Measurements from ENCODE around the gene ERBB2. TPM values are rescaled to one million over a fixed set of nuclear protein-coding genes. Genes with fewer than 3 reads are reported as not detected.
"Not testable (repeated sequence)": the region's sequence is repeated elsewhere in the genome, so short reads cannot be mapped to it uniquely, and the experiment has no call there.

The ERBB2 gene
- polyA plus RNA-seq, 5 donors = 91.5 to 123 (median 99.0) TPM

DNA sequence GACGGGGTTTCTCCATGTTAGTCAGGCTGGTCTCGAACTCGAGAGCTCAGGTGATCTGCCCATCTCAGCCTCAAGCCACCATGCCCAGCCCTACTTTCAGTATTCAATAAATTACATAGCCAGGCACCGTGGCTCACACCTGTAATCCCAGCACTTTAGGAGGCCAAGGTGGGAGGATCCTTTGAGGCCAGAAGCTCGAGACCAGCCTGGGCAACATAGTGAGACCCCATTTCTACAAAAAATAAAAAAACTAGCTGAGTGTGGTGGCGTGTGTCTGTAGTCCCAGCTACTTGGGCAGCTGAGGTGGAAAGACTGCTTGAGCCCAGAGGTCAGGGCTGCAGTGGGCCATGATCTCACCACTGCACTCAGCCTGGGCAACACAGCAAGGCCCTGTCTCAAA is 22.2 kb downstream of the ERBB2 start:
- no peak for DNase-seq

DNA sequence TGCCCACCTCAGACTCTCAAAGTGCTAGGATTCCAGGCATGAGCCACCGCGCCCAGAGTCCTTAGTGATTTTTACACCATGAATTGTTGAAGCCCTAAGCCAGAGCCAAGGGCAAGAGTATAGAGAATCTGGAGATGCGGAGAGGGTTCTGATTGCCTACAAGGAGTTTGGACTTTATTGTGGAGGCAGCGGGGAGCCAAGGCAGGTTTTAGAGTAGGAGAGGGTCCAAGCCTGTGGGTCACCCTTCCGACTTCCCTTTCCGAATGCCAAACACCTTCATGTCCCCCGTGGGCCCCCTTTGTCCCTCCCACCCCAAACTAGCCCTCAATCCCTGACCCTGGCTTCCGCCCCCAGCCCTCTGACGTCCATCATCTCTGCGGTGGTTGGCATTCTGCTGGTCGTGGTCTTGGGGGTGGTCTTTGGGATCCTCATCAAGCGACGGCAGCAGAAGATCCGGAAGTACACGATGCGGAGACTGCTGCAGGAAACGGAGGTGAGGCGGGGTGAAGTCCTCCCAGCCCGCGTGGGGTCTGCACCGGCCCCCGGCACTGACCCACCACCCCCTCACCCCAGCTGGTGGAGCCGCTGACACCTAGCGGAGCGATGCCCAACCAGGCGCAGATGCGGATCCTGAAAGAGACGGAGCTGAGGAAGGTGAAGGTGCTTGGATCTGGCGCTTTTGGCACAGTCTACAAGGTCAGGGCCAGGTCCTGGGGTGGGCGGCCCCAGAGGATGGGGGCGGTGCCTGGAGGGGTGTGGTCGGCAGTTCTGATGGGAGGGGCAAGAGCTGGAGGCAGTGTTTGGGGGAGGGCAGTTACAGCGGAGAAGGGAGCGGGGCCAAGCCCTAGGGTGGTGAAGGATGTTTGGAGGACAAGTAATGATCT is 23.3 kb downstream of the ERBB2 start:
- DNase-seq = no peak

DNA sequence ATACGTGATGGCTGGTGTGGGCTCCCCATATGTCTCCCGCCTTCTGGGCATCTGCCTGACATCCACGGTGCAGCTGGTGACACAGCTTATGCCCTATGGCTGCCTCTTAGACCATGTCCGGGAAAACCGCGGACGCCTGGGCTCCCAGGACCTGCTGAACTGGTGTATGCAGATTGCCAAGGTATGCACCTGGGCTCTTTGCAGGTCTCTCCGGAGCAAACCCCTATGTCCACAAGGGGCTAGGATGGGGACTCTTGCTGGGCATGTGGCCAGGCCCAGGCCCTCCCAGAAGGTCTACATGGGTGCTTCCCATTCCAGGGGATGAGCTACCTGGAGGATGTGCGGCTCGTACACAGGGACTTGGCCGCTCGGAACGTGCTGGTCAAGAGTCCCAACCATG is 24.9 kb downstream of the ERBB2 start:
- no peak for DNase-seq

DNA sequence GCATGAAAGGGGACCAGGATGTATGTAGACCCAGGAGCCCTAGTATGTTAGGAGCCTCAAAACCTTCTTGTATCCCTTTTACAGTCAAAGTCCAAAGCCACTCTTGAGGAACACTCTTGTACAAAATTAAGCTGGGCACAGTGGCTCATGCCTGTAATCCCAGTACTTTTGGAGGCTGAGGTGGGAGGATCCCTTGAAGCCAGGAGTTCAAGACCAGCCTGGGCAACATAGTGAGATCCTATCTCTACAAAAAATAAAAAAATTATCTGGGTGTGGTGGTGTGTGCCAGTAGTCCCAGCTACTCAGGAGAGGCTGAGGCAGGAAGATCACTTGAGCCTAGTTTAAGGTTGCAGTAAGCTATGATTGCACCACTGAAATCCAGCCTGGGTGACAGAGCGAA is 26.1 kb downstream of the ERBB2 start:
- DNase-seq = not testable (repeated sequence)

DNA sequence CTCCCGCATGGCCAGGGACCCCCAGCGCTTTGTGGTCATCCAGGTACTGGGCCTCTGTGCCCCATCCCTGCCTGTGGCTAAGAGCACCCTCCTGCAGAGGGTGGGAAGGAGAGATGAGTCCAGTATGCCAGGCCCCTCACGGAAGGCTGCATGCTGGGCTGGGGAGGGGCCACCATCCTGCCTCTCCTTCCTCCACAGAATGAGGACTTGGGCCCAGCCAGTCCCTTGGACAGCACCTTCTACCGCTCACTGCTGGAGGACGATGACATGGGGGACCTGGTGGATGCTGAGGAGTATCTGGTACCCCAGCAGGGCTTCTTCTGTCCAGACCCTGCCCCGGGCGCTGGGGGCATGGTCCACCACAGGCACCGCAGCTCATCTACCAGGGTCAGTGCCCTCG is 26.8 kb downstream of the ERBB2 start:
- no peak for DNase-seq

DNA sequence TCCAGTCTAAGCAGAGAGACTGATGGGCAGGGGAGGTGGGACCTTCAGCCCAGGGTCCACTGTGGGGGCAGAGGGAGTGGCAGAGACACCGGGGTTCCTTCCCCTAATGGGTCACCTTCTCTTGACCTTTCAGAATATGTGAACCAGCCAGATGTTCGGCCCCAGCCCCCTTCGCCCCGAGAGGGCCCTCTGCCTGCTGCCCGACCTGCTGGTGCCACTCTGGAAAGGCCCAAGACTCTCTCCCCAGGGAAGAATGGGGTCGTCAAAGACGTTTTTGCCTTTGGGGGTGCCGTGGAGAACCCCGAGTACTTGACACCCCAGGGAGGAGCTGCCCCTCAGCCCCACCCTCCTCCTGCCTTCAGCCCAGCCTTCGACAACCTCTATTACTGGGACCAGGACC is 27.7 kb downstream of the ERBB2 start:
- DNase-seq = no peak

DNA sequence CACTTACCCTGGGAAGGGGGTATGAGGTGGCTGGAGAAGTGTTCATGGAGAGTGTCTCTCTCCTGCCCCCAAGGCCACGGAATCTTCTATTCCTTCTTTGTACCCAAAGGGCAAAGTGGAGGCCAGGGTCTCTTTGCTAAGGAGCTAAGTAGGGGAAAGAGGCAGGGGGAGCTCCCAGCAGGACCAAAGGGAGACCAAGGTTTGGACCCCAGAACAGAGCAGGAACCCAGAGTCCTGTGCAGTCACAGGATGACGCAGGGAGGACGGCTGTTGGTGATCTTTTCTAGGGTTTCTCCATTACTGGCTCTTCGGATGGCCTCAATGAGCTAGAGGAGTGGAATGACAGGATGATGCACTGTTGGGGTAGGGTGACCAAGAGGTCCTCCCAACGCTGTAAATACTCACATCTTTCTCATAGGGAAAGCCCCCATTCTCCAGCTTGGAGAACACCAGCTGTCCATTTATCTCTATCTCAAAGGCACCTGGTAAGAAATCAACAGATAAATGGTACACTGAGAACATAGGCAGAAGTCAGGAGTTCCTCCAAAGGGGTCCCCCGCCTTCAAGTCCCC is 29.5 kb downstream of the ERBB2 start:
- no peak for DNase-seq

DNA sequence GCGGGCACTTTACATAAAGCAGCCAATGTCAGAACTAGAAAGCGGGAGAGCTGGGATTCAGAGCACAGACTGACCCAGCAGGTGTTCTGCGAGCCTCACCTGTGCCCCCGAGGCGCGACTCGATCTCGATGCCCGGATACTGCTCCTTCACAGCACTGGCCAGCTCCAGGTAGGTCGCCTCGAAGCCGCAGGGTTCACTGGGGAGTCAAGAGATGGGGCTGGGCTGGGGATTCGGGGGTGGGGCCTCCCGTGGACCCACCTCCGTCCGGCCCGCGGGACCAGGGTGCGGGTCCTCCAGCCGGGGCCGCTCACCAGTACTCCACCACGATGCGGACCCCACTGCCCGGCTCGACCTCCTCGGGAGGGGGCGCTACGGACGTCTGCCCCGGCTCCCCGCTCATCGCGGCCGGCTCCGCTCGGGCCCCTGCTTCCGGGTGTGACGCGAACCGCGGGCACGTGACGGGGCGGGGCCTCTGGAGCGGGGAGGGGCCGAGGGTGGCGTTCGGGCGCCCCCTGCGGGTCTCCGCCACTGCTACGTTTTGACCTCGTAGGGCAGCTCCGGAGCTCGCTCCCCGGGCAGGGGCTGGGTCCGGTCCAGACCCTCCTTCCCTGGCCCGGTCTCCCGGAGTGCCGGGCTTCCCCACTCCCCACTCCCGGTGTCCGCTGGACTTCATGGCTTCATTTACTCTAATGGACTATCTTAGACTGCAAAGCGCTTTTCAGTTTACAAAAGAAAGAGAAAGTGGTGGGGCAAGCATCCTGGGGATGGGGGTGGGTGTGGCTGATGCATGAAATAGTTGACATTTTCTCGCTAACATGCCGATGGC is 30.4 kb downstream of the ERBB2 start, which contains the start of gene MIEN1:
TSS of gene MIEN1 (minus strand) at position 438 of the 827 bp plus-strand sequence. CDS start at position 401, 37 bp downstream.
- peak; percentile 87 for DNase-seq

DNA sequence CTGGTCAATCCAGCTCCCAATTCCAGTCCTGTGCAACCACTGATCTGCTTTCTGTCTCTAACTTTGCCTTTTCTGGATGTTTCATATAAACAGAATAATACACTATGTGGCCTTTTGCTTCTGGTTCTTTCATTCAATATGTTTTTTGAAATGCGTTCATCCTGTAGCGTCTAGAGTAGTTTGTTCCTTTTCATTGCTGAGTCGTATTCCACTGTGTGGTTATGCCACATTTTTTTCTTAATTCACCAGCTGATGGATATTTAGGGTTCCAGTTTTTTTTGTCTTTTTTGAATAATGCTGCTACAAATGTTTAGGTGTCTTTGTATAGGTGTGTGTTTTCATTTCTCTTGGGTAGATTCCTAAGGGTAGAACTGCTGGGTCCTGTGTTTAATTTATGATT is 32.7 kb downstream of the ERBB2 start:
- DNase-seq = no peak

DNA sequence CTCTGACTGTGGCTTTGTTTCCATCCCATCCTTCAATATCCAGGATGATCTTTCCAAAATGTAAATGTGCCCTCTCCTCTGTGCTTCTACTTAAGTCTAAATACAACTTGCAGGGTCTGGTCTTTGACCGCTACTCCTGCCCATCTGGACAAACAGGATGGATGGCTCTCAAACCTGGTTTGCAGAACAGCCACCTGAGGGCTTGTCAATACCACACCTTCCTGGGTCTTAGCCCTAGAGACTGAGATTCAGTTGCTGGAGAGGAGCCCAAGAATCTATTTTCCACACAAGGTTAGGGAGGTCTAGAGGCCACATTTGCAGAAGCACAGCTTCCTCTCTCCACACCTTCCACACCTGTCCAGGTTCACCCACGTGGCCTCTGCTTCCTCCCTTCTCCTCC is 36.0 kb downstream of the ERBB2 start:
- DNase-seq = no peak

DNA sequence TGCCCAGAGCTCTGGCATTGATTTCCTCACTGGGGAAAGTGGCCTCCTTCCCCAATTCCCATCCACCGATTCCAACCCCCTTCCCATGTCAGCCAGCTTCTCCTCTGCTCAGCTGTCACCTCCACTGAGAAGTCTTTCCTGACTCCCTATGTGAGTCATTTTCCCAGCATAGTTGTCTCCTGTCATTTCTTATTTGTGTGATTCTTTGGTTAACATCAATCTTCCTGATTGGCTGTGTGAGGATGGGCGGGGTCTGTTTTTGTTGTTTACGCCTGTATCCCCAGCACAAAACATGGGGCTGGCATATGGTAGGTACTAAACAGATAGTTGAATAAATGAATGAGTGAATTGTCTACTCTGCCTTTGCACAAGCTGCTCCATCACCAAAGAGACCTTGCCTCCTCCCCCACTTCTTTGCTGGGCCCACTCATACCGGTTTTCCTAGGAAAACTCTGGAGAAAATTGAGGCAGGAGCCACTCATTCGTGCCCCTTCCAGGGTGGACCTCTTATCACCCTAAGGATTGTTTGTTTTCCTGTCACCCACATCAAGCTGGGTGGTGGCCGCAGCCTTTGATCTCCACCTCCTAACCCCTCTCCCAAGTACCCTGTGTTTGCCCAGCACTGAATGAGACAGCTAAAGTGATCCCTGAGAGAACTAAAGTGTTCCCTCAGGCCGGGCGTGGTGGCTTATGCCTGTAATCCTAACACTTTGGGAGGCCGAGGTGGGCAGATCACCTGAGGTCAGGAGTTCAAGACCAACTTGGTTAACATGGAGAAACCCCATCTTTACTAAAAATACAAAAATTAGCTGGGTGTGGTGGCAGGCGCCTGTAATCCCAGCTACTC is 36.7 kb downstream of the ERBB2 start:
- no peak for DNase-seq

DNA sequence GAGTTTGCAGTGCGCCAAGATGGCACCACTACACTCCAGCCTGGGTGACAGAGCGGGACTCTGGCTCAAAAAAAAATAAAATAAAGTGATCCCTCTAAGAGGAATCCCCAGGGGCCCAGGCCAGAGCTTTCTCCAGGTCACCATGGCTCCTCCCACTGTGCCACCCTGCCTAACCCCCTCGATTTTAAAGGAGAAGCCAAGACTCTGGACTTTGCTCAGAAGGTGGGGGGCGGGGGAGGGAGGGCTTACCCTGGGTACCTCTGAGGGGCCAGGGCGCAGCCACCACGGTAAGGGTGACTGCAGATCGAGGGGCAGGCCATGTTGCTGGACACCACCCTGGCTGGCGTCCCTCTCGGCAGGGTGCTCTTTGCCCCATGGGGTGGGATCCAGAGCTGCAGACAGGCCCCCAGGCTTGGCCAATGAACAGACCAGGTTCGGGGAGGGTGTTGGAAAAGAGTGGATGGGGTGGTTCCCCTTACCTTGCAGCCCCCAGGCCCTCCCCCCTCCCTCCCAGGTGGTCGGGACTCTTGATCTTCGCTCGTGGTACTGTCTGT is 37.4 kb downstream of the ERBB2 start:
- no peak for DNase-seq

DNA sequence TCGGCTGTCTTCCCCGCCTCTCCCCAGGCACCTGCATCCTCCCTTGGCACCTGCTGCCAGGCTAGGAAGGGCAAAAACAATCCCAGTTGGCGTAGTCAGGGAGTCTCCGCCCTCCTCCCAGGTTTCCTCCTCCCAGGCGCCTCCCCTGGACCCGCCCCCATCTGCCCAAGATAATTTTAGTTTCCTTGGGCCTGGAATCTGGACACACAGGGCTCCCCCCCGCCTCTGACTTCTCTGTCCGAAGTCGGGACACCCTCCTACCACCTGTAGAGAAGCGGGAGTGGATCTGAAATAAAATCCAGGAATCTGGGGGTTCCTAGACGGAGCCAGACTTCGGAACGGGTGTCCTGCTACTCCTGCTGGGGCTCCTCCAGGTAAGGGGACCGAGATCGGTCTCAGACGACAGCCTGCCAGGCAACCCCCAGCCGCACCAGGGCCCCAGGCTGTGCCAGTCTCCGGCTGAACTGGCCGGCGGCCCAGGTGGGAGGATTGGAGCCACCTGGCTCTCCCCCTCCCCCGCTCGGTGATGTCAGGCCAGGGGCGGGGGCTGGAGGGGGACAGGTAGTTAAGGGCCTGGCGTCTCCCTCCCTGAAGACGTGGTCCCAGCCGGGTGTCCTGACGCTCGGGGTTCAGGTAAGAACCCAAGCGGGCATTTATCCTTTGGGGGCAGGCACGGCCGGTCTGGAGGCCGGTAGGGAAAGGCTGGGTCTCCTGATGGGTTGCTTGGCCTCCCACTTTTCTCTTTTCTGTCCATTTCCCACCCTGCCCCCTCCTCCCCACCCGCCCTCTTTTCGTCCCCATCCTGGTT is 38.1 kb downstream of the ERBB2 start, which contains the start of gene GRB7:
TSS of gene GRB7 (plus strand) at position 179 of the 808 bp plus-strand sequence. CDS start 4,364 bp downstream, outside the sequence.
- peak; percentile 40 to 54 for DNase-seq

DNA sequence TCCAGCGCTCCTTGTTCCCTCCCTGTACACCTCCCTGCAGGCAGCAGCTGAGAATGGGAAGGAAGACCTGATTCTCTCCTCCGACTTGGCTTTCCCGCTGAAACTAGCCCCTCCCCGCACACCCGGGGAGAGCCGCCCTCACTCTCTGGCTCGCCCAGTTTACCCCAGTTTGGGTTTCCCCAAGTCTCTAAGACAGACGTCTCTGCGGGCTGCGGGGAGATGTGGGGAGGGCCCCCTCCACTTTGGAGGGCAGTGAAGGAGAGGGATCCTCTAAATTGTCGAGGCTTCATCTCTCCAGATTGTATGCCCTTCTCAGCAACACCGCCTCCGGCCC is 38.7 kb downstream of the ERBB2 start:
- no peak for DNase-seq

DNA sequence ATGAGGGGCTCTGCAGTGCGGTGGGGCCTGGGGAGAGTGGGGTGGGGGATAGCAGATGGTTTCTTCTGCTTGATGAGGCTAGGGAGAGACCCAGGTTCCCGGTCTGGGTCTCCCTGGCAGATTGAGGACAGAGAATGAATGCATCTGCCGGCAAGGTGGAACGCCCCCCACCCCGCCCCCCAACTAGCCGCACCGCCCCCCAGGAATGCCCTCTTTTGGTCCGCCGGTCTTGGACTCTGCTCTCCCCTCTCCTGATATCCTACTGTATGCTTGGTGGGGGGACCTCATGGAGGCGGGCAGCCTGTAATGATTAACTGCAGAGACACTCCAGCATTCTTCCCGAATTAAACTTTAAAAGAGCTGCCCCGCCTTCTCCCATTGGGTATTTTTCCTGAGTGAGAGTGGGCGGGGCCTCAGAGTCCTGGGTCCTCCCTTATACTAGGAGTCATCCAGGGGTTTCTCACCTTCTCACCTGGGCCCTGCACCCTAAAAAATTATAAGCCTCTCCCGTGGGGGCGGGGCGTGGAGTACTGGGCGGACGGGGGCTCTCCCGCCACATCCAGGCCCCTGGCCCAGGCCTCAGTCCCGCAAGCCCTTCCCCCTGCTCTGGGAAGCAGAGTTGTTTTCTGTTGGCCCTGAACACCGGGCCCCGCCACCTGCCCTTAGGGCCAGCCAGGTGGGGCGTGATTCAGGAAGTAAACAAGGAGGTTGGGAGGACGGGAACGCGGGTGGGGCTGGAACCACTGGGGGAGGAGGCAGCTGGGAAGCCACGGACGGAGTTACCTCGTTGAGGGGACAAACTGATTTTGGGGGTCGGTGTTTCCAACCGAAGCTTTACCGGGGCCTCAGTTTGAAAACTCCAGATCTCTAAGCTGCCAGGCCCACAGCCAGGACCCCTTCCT is 39.4 kb downstream of the ERBB2 start:
- DNase-seq = peak; percentile 59 to 60

DNA sequence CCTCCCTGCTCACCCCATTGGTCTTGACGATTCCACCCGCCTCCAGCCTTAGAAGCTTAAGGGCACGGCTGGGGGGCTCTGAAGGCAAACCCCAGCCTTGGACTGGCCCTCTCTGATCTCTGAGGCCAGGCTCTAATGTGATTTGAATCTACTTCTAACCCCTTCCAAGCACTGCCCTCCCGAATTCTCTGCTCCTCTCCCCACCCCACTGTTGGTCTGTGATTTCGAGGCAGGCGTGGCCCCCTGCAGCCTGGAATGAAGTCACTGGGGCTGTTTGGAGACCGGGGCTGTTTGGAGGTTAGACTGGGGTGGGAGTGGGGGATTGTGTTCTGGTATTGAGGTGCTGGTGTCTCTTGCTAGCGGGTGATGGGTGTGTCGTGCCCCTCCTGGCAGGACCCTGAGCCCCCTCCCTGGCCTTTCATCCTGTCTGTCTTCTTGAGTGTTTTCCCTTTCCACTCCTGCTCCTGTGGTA is 40.1 kb downstream of the ERBB2 start:
- DNase-seq = no peak

DNA sequence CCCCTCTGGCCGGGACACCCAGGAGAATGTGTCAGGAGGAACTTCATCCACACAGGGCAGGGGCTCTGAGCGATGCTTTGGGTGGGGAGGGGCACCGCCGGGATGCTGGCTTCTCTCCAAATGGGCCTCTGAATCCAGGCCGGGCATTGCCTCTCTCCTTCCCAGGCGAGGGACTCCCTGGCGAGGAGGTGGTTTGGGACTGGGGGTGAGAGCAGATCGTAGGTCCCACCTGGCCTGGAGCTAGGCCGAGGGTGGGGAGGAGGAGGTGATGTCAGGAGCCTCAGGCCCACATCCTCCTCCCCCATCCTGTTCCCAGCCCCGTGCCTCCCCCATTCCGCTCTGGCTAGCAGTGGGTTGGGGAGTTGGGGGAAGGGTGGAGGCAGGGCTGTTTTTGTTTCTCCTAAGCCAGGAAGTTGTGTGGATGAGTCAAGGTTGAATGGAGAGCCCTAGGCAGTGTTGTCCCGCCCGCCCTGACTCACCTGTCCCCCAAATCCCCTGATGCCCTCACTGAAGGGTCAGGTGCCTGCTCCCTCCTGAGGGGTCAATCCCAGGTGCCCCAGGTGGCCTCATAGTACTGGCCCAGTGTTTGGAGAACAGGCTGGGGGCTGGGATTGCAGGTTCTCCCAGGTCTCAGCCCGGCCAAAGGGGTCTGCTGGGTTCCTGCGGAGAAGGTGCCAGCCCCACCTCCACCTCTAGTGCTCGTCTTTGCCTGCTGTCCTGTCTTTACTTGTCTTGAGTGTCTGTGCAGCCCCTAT is 40.7 kb downstream of the ERBB2 start:
- DNase-seq = no peak
